HepG2 (cell line): ENCODE measurements around the gene TRPT1. TPM values are rescaled to one million over a fixed set of nuclear protein-coding genes. Genes with fewer than 3 reads are reported as not detected.

Source experiments
- HES4 ChIP-seq: sonication (generic); formaldehyde crosslinking; IDR thresholded peaks from 2 replicates; pipeline ENCODE4 v1.9.0; 2021; ENCODE audit warnings: mild to moderate bottlenecking, missing genetic modification reagents, borderline replicate concordance
- HINFP ChIP-seq: sonication (generic); formaldehyde crosslinking; IDR thresholded peaks from 2 replicates; pipeline ENCODE4 v1.4.0; 2020; ENCODE audit warnings: low read depth, mild to moderate bottlenecking, missing genetic modification reagents
- LRRFIP1 ChIP-seq: sonication (generic); formaldehyde crosslinking; conservative IDR thresholded peaks from 2 replicates; pipeline ENCODE4 v1.4.0; 2020; ENCODE audit warnings: missing genetic modification reagents
- ONECUT2 ChIP-seq: sonication (generic); formaldehyde crosslinking; IDR thresholded peaks from 2 replicates; pipeline ENCODE4 v1.4.0; 2020; ENCODE audit warnings: missing genetic modification reagents
- SNAI1 ChIP-seq: sonication (generic); formaldehyde crosslinking; IDR thresholded peaks from 2 replicates; pipeline ENCODE4 v1.5.0; 2020; ENCODE audit warnings: mild to moderate bottlenecking, missing genetic modification reagents, borderline replicate concordance
- THAP9 ChIP-seq: sonication (generic); formaldehyde crosslinking; IDR thresholded peaks from 2 replicates; pipeline ENCODE4; 2020; ENCODE audit warnings: missing genetic modification reagents, mild to moderate bottlenecking, borderline replicate concordance
- TMF1 ChIP-seq: sonication (generic); formaldehyde crosslinking; IDR thresholded peaks from 2 replicates; pipeline ENCODE4 v1.8.1; 2022; ENCODE audit warnings: low read depth, missing genetic modification reagents
- TRAFD1 ChIP-seq: sonication (generic); formaldehyde crosslinking; IDR thresholded peaks from 2 replicates; pipeline ENCODE4 v1.5.1; 2020; ENCODE audit warnings: missing genetic modification reagents, mild to moderate bottlenecking, borderline replicate concordance
- ZNF276 ChIP-seq: sonication (generic); formaldehyde crosslinking; IDR thresholded peaks from 2 replicates; pipeline ENCODE4 v1.4.0; 2020; ENCODE audit warnings: mild to moderate bottlenecking, low read depth, missing genetic modification reagents
- ZNF362 ChIP-seq: sonication (generic); formaldehyde crosslinking; IDR thresholded peaks from 2 replicates; pipeline ENCODE4 v1.4.0; 2020; ENCODE audit warnings: missing genetic modification reagents, mild to moderate bottlenecking, borderline replicate concordance
- ZNF562 ChIP-seq: sonication (generic); formaldehyde crosslinking; IDR thresholded peaks from 2 replicates; pipeline ENCODE4 v1.8.0; 2022; ENCODE audit warnings: missing genetic modification reagents, borderline replicate concordance
- polyA plus RNA-seq, 8 experiments: library from polyadenylated mRNA; depleted of rRNA in 3 of 8; stranded (reverse) in 7 of 8; unstranded in 1 of 8; fragments of >200 nt; fragmentation: Illumina TruSeq in 4 of 8; extraction: Trizol in 4 of 8; gene quantifications; 2 replicates each; pipeline versions ENCODE4 v1.2.1 to v1.2.3, GENCODE V29; 2011 to 2016; ENCODE audit warnings: low read depth in 4 of 8, missing spikeins in 1 of 8, mixed read lengths in 1 of 8; ENCODE audit not compliant: insufficient read depth in 1 of 8
- total RNA-seq, 5 experiments: library from RNA; depleted of rRNA; stranded (reverse); fragments of >200 nt; fragmentation: Illumina TruSeq; extraction: Trizol; gene quantifications; 2 replicates each; pipeline ENCODE4 v1.2.3, GENCODE V29; 2016; ENCODE audit warnings: low read depth in 1 of 5

The TRPT1 gene
- total and polyA plus RNA-seq, 2 of the 13 experiments (the other 11 are each of a cell fraction or from before 2014, with no cell fraction given): 24.8 to 40.7 TPM

- TF ChIP-seq ZNF276 (no peak), ZNF362 (CRISPR knock-in tag) (no peak), SNAI1 (CRISPR knock-in tag) (no peak), LRRFIP1 (CRISPR knock-in tag) (no peak), TMF1 (CRISPR knock-in tag) (no peak), ONECUT2 (CRISPR knock-in tag) (no peak), THAP9 (CRISPR knock-in tag) (no peak), ZNF562 (CRISPR knock-in tag) (no peak), TRAFD1 (CRISPR knock-in tag) (no peak), HINFP (CRISPR knock-in tag) (no peak), HES4 (CRISPR knock-in tag) (peak; percentile 45; the same call in 1 of the 2 replicates)
Measured at GRCh38 chr11:64234647-64235379, 8.8 kb upstream of the TRPT1 start (continued).
